Epithelial cell of esophagus (primary cell): ENCODE results near the gene VPS35L.

Experiments
- DNase-seq: peaks from one replicate; pipeline ENCODE4 v3.0.0; 2010; ENCODE audit warnings: low read depth
- H3K4me3 ChIP-seq: 2 replicates; pipeline ENCODE4 v1.5.1; 2011; ENCODE audit warnings: mild to moderate bottlenecking, low read length, control low read depth
- CTCF ChIP-seq: IDR thresholded peaks from 2 replicates; pipeline ENCODE4 v1.5.1; 2011; ENCODE audit warnings: low read depth, mild to moderate bottlenecking, low read length, control low read depth, inconsistent platforms; ENCODE audit not compliant: insufficient read depth; ENCODE audit errors: missing control alignments

Gene VPS35L

GRCh38 chr16:19698480-19699465 is 143.3 kb downstream of the VPS35L start:
- no peak for TF ChIP-seq CTCF
- no peak overlapping the region for H3K4me3 ChIP-seq
- DNase-seq = peak; percentile 26

DNA sequence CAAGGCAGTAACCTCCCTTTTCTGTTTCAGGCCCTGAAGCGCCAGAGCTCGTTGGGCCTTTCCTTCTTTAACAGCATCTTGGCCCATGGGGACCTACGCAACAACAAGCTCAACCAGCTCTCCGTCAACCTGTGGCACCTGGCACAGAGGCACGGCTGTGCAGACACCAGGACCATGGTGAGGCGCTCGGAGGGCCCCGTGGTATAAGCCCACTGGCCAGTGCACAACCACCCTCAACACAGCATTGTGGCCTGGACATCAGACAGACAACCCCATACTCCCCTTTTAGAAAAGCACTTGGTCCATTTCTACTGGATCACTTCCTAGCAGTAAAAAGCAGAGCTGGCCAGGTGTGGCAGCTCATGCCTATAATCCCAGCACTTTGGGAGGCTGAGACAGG is 144.0 kb downstream of the VPS35L start:
- H3K4me3 ChIP-seq = no peak overlapping the region
- no peak for DNase-seq
- no peak for TF ChIP-seq CTCF

GRCh38 chr16:19700319-19700781 is 144.8 kb downstream of the VPS35L start:
- no peak for TF ChIP-seq CTCF
- no peak overlapping the region for H3K4me3 ChIP-seq
- DNase-seq = peak; percentile 71

DNA sequence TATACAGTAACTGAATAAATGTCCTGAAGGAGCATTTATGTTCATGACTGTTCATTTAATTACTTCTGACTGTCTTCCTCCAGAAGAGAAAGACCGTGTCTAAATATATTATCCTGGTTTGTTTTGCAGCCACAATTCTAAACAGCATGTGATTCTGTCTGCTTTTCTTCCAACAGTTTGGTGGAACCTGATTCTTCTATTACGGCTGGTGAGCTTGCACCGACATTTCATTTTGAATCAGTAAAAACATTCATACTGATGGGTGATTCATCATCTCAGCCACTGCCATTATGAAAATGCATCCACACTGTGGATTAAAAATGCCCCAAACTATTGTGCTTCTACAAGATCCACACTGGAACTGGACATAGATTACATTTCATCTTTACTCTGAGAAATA is 145.6 kb downstream of the VPS35L start:
- H3K4me3 ChIP-seq = no peak overlapping the region
- TF ChIP-seq CTCF = no peak
- DNase-seq = no peak

DNA sequence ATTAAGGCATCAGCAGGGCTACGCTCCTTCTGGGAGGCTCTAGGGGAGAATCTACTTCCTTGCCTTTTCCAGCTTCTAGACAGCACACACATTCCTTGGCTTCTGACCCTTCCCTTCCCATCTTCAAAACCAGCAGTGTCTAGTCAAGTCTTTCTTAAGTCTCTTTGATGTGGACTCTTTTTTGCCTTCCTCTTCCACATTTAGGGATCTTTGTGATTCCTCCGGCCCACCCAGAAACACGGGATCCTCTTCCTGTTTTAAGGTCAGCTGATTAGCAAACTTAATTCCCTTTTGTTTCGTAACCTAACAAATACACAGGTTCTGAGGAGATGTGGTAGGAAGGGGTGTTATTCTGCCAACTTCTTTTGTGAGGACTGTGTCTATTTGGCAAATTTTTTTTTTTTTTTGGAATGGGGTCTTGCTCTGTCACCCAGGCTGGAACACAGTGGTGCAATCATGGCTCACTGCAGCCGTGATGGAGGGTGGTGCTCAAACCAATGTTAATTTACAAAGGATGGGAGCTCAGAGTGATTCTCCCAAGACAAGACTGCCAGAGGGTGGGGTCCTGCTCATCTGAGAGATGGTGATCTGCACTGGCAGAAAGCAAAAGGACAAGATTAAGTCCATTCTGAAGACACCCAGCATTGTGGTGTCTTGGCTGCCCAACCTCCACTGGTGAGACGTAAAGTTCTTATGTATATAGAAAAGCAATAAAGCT is 147.8 kb downstream of the VPS35L start:
- DNase-seq = no peak
- H3K4me3 ChIP-seq = no peak overlapping the region
- TF ChIP-seq CTCF = no peak

DNA sequence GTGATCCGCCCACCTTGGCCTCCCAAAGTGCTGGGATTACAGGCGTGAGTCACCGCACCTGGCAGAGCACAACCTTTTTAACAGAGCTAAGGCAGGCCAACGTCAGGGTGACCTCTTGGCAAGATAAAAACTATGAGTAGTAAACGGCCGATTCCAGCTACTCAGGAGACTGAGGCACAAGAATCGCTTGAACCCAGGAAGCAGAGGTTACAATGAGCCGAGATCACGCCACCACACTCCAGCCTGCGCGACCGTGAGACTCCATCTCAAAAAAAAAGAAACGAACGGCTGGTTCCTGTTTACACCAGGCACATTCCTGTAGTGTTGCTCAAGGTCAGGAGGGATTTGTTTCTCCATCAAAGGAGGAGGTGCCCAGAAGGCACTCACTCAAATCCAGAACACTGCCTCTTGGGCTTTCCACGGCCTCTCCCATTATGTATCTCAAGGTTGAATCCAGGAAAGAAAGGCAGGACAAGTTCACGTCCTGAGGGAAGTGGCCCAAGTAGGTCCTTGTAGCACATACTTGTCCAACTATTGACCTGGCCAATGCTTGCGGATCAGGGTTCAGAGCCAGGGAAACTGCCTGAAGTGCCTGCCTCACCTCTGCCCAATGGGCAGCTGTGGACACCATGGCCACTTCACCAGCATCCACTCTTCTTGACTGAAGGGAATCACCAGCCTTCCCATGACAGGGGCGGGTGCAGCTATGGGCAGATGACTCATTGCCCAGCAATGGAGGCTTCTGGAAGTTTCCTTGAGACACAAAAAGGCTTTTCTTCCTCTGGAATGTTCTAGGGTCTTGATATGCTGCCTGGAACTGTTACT is 149.0 kb downstream of the VPS35L start:
- DNase-seq = peak; percentile 58
- H3K4me3 ChIP-seq = no peak overlapping the region
- no peak for TF ChIP-seq CTCF
